ENCODE results near the gene NFATC4. TPM values are rescaled to one million over a fixed set of nuclear protein-coding genes. Genes with fewer than 3 reads are reported as not detected.
"Not testable (repeated sequence)": the region's sequence is repeated elsewhere in the genome, so short reads cannot be mapped to it uniquely, and the experiment has no call there.

Gene NFATC4
- total RNA-seq (2014; rRNA removed; shearing (Covaris generic)), result 0.37 and 0.44 TPM in 2 replicates

DNA sequence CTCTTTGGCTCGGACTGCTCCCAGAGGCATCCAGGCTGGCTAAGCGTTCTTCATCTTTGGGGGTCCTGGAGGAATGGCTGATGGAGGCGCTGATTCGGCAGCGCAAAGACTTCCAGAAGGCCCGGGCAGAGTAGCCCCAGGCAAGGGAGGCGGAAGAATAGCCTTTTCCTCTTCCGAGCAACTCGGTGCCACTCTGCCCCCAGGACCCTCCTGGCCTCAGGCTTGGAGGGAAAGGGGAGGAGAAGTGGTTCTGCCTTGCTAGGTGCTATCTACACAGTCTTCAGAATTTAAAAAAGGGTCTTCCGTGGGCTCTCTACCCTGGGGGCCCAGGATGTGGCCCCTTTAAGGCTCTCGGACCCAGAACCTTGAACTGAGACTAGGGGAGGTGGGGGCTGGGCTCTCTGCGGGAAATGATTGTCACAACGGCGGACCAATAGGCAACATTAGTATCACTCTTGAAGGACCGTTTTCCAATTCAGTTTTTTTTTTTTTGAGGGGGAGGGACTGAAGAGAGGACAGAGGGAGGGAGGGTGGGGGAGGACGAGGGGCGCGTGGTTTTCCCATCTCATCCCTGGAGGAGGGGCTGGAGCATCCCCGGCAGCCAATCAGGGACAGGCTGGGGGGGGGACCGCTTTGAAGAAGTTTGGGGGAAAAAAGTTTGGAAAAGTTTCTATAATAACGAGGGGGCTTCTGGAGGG is at the start of gene NFATC4:
Gene NFATC4, plus strand, starts transcription at position 671 of the 698 bp plus-strand sequence. CDS start 157 bp downstream, outside the sequence.
- peak; percentile 26 for DNase-seq (ENCODE audit: low read depth)

GRCh38 chr14:24321212-24321975 is 46.6 kb upstream of the NFATC4 start:
- DNase-seq (ENCODE audit: low read depth), result no peak

- DNase-seq (ENCODE audit: low read depth), result no peak
These were observed 45.3 kb upstream of the NFATC4 start for GRCh38 chr14:24322672-24323071.

DNA sequence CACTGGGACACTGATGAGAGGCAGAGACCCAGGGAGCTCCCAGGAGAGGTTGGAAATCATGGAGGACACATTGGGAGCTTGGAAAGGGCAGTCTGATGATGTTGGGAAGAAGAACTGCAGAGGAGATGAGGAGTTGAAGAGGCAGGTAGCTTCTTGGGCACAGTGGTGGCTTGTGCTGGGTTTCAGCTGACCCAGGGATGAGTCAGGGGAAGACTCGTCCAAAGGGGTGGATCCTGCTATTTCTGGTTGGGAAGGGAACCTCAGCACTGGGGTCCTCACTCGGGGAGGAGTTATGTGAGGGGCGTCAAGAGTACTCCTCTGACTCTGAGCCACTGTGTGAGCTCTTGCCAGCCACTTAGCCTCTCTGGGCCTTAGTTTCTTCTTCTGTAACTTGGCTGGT is 44.6 kb upstream of the NFATC4 start:
- no peak for DNase-seq (ENCODE audit: low read depth)

- DNase-seq (ENCODE audit: low read depth), result no peak
These were observed 44.0 kb upstream of the NFATC4 start for GRCh38 chr14:24324024-24324423.

DNA sequence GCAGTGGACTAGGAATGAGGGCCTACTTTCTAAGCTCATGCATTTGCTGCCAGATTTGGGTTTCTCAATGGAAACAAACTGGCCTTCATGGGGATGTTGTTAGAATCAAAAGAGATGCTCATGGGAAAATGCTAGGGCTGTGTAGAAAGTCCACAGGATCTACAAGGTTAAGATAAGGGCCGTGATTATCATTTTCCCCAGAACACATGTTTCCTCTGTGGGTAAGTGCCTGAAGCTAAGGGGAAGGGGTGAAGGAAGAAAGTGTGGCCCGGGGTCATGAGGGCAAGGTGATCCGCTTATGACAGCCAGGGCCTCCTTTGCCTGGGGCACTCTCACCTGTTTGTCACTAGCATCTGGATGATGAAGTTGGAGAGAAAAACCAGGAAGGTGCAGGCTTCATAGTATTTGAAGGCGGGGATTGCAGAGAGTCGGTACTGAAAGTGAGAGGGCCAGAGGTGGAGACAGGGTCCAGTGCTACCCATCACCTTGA is 42.9 kb upstream of the NFATC4 start:
- no peak for DNase-seq (ENCODE audit: low read depth)

DNA sequence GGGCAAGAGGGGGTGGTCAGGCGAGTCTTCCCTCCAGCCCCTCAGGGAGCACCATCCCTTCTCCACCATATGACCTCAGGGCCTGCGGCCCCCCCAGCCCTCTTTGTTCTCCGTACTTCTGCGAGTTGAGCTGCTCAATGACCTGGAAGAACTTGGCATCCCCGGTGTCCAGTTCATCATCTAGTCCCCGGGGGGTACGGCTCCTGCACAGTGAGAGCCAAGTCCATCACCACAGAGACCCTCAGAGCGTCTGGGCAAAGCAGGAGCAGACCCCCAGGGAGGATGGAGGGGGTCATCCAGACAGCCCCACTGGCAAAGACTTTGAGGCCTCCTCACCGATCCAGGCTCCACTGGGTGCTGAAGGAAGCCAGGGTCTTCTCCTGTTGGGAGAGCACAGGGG is 42.0 kb upstream of the NFATC4 start:
- DNase-seq (ENCODE audit: low read depth), result no peak

DNA sequence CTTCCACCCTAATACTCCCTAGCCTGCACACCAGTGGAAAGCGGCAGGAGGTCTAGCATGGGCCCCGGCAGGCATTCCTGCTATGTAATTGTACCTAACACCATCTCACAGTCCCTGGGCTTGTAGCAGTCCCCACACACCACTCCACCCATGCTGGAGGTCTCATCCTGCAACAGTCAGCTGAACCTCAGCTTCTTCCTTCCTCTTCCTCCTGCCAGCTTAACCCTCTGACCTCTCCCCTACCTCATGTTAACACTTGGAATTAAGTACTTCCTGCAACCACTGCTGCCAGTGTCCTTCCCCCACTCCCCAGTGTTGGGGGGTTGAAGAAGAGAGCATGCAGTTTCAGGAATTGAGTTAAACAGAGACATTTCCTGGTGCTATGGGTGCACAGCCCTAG is 40.7 kb upstream of the NFATC4 start:
- no peak for DNase-seq (ENCODE audit: low read depth)

GRCh38 chr14:24327914-24328313 is 40.1 kb upstream of the NFATC4 start:
- DNase-seq (ENCODE audit: low read depth), result not testable (repeated sequence)

DNA sequence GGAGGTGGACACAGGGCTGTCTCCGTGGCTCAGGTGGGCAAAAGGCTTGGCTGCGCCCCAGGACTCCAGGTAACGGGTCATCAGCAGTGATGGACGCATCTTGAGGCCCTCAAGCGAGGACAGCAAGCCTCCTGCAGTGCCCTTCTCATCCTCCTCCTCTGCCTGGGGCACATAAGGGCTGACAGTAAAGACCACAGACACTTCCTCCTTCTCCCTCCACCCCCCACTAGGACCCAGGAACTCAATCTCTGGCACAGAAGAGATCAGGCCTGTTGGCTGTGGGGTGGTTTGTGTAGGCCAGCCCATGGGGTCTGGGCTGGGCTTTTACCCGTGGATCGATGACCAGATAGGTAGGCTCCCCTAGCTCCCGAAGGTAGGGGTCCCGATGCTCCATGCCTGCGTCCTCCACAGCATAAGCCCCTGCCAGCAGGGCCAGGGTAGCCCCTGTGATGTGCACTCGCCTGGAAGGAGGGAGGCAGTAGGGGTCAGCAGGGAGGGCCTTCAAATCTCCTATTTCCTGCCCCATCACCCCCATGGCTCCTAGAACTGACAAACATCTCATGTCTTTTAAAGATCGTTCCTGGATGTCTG is 38.8 kb upstream of the NFATC4 start:
- no peak for DNase-seq (ENCODE audit: low read depth)

GRCh38 chr14:24329736-24330135 is 38.2 kb upstream of the NFATC4 start:
- DNase-seq (ENCODE audit: low read depth), result no peak

DNA sequence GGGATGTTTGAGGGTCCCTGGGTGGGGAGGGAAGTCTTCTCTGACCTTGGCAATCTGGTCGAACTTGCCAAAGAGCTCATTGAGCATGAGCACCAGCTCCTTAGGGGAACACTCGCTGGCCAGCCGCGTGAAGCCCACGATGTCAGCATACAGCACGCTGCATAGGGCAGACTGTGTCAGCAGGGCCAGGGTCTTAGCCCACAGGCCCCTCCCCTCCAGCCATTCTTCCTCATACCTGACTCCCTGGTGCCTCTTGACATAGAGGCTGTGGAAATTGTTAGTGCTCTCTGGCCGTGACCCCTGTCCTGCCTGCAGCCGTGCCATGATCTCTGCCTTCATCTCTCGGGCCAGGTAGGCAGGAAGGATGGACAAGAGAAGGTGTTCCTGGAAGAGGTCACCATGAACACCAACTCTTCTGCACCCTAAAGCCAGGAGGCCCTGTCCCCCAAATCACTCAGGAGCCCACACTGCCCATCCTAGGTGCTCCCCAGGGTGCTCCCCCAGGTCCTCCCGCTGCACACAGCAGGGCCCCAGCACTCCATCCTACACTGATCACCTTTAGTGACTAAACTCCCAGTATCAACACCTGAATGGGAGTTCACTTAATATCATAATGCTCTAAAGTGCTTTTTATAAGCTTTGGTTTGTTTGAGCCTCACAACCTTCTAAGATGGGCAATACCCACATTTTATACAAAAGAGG is 36.9 kb upstream of the NFATC4 start:
- no peak for DNase-seq (ENCODE audit: low read depth)

GRCh38 chr14:24331731-24332267 is 36.2 kb upstream of the NFATC4 start:
- no peak for DNase-seq (ENCODE audit: low read depth)

- DNase-seq (ENCODE audit: low read depth), result peak; percentile 69
These were observed 35.6 kb upstream of the NFATC4 start for GRCh38 chr14:24332268-24332993.

- DNase-seq (ENCODE audit: low read depth), result no peak
These were observed 33.3 kb upstream of the NFATC4 start, which contains the start of gene ADCY4 for GRCh38 chr14:24334431-24335291. Gene ADCY4 (minus strand): TSS chr14:24335071. CDS start chr14:24334652, 419 bp downstream.

DNA sequence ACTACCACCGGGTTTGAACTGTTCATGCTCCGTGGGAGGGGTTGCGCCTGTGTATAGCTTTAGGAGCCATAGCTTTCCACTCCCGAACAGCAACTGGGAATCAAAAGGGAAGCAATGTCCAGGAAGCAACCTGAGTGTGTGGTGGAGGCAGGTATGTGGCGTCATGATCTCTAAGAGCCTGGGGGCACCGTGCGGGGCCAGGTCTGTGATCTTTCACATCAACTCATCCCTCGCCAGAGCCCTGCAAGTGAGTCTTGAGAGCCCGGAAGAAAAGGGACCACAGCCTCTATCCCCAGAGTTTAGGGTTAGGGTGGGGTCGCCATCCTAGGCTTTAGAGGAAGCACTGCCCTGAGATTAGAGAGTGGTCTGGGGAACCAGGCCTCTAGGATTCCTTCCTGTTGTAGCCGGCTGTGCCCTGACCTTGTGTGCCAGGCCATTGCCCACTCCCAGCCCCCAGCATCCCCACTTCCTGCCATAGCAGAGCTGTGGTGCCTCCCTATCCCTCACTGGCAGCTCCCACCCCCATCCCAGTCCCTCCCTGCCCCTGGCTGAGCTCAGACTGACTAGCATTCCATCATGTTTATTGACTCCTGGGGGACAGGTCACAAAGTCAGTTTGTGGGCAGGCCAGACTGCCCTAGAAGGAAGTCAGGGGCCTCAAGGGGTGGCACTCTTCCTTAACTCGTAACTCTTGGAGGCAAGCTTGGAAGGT is 32.4 kb upstream of the NFATC4 start:
- no peak for DNase-seq (ENCODE audit: low read depth)

GRCh38 chr14:24337144-24337823 is 30.7 kb upstream of the NFATC4 start:
- DNase-seq (ENCODE audit: low read depth), result no peak

DNA sequence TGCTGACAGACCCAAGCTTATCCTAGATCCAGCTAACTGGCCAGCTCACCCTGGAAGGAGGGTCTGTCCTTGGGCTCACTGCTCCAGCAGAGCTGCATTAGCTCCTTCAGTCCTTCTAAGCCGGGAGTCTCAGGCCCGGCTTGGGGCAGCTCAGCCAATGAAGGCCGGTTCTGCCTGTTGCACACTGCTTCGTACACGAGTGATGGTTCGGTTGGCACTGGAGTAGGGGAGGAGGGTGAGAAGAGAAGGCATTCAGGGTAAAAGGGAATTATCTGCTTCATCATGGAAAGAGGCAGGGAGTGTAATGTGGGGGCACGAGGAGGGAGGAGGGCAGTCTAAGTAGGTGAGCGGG is 30.2 kb upstream of the NFATC4 start:
- no peak for DNase-seq (ENCODE audit: low read depth)

DNA sequence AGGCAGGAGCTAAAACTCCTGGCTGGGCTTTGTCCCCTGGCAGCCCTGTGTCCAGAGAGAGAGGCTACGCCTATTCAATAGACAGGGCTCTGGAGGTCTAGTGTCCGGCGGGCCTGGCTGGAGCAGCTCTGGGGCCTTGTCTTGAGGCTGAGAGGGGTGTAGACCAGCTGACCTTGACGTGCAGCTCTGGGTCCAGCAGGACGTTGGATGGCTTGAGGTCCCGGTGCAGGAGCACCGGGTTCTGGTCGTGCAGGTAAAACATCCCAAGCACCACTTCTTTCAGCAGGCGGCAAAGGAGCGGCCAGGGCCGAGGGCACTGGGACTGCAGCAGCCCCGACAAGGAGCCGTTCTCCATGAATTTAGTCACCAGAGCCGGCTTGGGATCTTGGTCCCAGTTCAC is 29.1 kb upstream of the NFATC4 start:
- DNase-seq (ENCODE audit: low read depth), result no peak

Data from M059J (cell line).